Lung (tissue), 12 donors: ENCODE data around the gene PRR5. TPM values are rescaled to one million over a fixed set of nuclear protein-coding genes. Genes with fewer than 3 reads are reported as not detected.

Experiments used
- ATAC-seq: fragments of 200-7000 bp; cut with Tn5 transposase; one replicate; pipeline ENCODE4 v1.9.1; 2020; ENCODE audit warnings: moderate number of reproducible peaks; ENCODE audit not compliant: insufficient read depth, low FRiP score
- DNase-seq, 3 donors: peaks; one replicate each; pipeline ENCODE4 v3.0.0-alpha.2; 2013 to 2017
- H3K27ac ChIP-seq, 2 donors: one replicate each; pipeline ENCODE4 v1.5.1; 2013; ENCODE audit warnings: mild to moderate bottlenecking in 2 of 2, moderate library complexity in 2 of 2, control low read depth in 1 of 2, inconsistent platforms in 1 of 2, low read depth in 1 of 2, low read length in 1 of 2
- H3K27me3 ChIP-seq, 3 donors: one replicate each; pipeline ENCODE4 v1.5.1; 2013; ENCODE audit warnings: low read length in 2 of 3; ENCODE audit not compliant: control insufficient read depth in 3 of 3, insufficient read depth in 3 of 3
- H3K36me3 ChIP-seq, 4 donors: one replicate each; pipeline ENCODE4 v1.5.1; 2013; ENCODE audit warnings: low read length in 4 of 4, mild to moderate bottlenecking in 1 of 4, moderate library complexity in 1 of 4; ENCODE audit not compliant: control insufficient read depth in 4 of 4, insufficient read depth in 4 of 4
- H3K4me1 ChIP-seq, 5 donors: one replicate each; pipeline ENCODE4 v1.5.1; 2013; ENCODE audit warnings: low read length in 5 of 5, mild to moderate bottlenecking in 2 of 5, moderate library complexity in 1 of 5; ENCODE audit not compliant: control insufficient read depth in 5 of 5, insufficient read depth in 5 of 5
- H3K4me3 ChIP-seq: one replicate; pipeline ENCODE4 v1.5.1; 2013; ENCODE audit warnings: mild to moderate bottlenecking, control low read depth, moderate library complexity
- H3K9ac ChIP-seq, 2 donors: one replicate each; pipeline ENCODE4 v1.5.1; 2013; ENCODE audit warnings: low read length in 2 of 2, control low read depth in 1 of 2; ENCODE audit not compliant: insufficient read depth in 1 of 2
- H3K9me3 ChIP-seq, 4 donors: one replicate each; pipeline ENCODE4 v1.5.1; 2013; ENCODE audit warnings: low read length in 3 of 4, mild to moderate bottlenecking in 1 of 4, moderate library complexity in 1 of 4; ENCODE audit not compliant: control insufficient read depth in 4 of 4, insufficient read depth in 3 of 4
- WGBS, 2 donors: extraction: QIAGEN DNeasy Blood & Tissue Kit; methylation state at CpG; one replicate each; pipeline ENCODE4 v1.1.7; 2013; 5-methylcytosine and 5-hydroxymethylcytosine counted together
- polyA plus RNA-seq, 2 donors: library from polyadenylated mRNA; stranded (reverse); fragments of 200-250 nt; gene quantifications; one replicate each; pipeline ENCODE4 v1.2.1, GENCODE V29; 2013
- total RNA-seq, 2 donors: library from RNA; depleted of rRNA in 1 of 2; stranded (reverse); fragments of >200 nt in 1 of 2; gene quantifications; one replicate each; pipeline ENCODE4 v1.2.1, GENCODE V29; 2014 to 2021
- TF ChIP-seq, protein P1 (sequence below): IDR thresholded peaks from 2 replicates; pipeline ENCODE4 v1.5.1; 2012; ENCODE audit warnings: mild to moderate bottlenecking; ENCODE audit errors: control extremely low read depth, extremely low read depth
- donor health status: control.
- donor health status: control.
- donor health status: Bipolar disorder and iron deficiency.
- donor health status: healthy.
- donor health status: DM: yes; HTN: yes; CAD: no.

PRR5 gene
- total and polyA plus RNA-seq, 4 donors = 9.1 to 17.3 (median 11.1) TPM

DNA sequence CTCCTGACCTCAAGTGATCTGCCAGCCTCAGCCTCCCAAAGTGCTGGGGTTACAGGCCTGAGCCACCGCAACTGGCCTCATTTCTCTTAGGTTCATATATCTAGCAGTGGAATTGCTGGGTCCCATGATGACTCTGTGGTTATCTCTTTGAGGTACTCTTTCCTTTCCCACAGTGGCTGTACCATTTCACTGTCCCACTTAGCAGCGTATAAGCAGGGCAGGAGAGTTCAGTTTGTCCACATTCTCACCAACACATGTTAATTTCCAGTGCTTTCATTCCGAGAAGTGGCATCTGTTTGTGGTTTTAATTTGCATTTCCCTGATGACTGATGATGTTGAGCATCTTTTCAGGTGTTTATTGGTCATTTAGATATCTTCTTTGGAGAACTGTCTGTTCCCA is 16.4 kb downstream of the PRR5 start:
- 88 to 96% methylated on average over 3 of the region's 3 CpGs for WGBS, 2 donors
- Histone ChIP-seq H3K4me3 (no peak overlapping the region), H3K9me3 (no peaks in the 10 kb centered on the region), H3K36me3 (peaks cover 0 to 5% (median 1%) of the 10 kb centered on the region in 4 donors), H3K9ac (no peak overlapping the region), H3K27me3 (no peaks in the 10 kb centered on the region), H3K27ac (no peak overlapping the region), H3K4me1 (peaks cover 0 to 8% (median 0%) of the 10 kb centered on the region in 5 donors)
- TF ChIP-seq, protein P1, sequence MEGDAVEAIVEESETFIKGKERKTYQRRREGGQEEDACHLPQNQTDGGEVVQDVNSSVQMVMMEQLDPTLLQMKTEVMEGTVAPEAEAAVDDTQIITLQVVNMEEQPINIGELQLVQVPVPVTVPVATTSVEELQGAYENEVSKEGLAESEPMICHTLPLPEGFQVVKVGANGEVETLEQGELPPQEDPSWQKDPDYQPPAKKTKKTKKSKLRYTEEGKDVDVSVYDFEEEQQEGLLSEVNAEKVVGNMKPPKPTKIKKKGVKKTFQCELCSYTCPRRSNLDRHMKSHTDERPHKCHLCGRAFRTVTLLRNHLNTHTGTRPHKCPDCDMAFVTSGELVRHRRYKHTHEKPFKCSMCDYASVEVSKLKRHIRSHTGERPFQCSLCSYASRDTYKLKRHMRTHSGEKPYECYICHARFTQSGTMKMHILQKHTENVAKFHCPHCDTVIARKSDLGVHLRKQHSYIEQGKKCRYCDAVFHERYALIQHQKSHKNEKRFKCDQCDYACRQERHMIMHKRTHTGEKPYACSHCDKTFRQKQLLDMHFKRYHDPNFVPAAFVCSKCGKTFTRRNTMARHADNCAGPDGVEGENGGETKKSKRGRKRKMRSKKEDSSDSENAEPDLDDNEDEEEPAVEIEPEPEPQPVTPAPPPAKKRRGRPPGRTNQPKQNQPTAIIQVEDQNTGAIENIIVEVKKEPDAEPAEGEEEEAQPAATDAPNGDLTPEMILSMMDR = no peak
- ATAC-seq (no peak), DNase-seq (no peak)

DNA sequence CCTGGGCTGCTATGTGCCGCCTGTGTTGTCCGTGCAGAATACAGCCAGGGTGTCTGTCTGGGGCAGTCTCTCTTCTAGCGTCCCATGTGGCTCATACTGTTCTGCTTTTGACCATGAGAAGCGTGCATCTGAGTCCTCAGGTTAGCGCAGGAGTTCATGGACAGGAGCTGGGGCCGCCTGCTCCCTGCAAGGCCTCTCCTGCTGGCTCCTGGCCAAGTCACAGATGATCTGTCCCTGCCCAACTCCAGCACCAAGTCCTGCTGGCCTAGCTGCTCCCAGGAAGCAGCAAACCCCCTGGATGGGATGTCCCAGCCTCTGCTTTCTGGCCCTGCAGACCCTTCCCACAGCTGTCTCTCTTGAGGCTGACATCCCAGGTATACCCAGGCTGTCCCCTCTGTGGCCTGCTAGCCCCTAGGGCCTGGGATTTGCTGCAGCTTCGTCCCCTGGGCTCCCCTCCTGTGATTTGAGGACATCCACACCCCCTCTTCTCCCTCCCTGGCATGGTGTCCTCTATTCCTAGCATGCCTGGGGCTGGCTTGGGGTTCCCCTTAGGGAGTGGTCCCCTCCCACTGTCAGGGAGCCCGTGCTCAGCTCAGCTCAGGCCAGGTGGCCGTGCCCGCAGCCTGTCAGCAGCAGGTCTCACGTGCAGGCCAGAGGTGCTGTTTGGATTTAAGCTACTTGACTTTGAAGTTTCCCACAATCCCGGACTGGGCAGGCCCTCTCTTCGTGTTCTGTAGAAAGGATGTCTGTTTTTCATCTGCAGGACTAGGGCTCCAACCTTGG is 17.8 kb downstream of the PRR5 start:
- Histone ChIP-seq H3K27ac (no peak overlapping the region), H3K9ac (no peak overlapping the region), H3K4me1 (peaks cover 0 to 8% (median 0%) of the 10 kb centered on the region in 5 donors), H3K4me3 (no peak overlapping the region), H3K27me3 (no peaks in the 10 kb centered on the region), H3K9me3 (no peaks in the 10 kb centered on the region), H3K36me3 (peaks cover 0 to 5% (median 1%) of the 10 kb centered on the region in 4 donors)
- DNase-seq (no peak), ATAC-seq (no peak)
- WGBS, 2 donors = 80 to 91% methylated on average over 13 of the region's 13 CpGs
- TF ChIP-seq, protein P1 = no peak

- TF ChIP-seq, protein P1 = no peak
- no peak for ATAC-seq
- 94 to 96% methylated on average over 7 of the region's 7 CpGs for WGBS, 2 donors
- Histone ChIP-seq H3K27ac (no peak overlapping the region), H3K9me3 (peaks cover 0 to under 1% (median 0%) of the 10 kb centered on the region in 4 donors), H3K36me3 (peaks cover 0 to 7% (median 2%) of the 10 kb centered on the region in 4 donors), H3K4me3 (no peak overlapping the region), H3K27me3 (no peaks in the 10 kb centered on the region), H3K9ac (no peak overlapping the region), H3K4me1 (peaks cover 0 to 8% (median 0%) of the 10 kb centered on the region in 5 donors)
- no peak for DNase-seq
Observed at GRCh38 chr22:44721213-44721612, 19.2 kb downstream of the PRR5 start.
